Prostate gland (tissue), 2 donors: ENCODE results near the gene ADAT2. TPM values are rescaled to one million over a fixed set of nuclear protein-coding genes. Genes with fewer than 3 reads are reported as not detected.

Experiments
- DNase-seq: peaks from one replicate; pipeline ENCODE4 v3.0.0-alpha.2; 2019; ENCODE audit warnings: low spot score
- H3K27ac ChIP-seq, 2 donors: fragments of 200-600 bp; sonication (generic); 2 replicates each; pipeline ENCODE4 v1.5.1; 2017 to 2019
- H3K27me3 ChIP-seq: fragments of 200-600 bp; sonication (generic); replicated peaks from 2 replicates; pipeline ENCODE4 v1.5.1; 2019; ENCODE audit not compliant: insufficient read depth
- H3K36me3 ChIP-seq, 2 donors: fragments of 200-600 bp; sonication (generic); 1 replicate in 1 of 2; 2 replicates in 1 of 2; pipeline versions ENCODE4 v1.5.1 to v1.8.1; 2017 to 2019
- H3K4me1 ChIP-seq: fragments of 200-600 bp; sonication (generic); replicated peaks from 2 replicates; pipeline ENCODE4 v1.5.1; 2019
- H3K4me3 ChIP-seq, 2 donors: fragments of 200-600 bp; sonication (generic); 2 replicates each; pipeline ENCODE4 v1.5.1; 2017 to 2019
- H3K9me3 ChIP-seq: fragments of 200-600 bp; sonication (generic); 2 replicates; pipeline ENCODE4 v1.5.1; 2017
- CTCF ChIP-seq, 4 experiments: fragments of 200-600 bp in 2 of 4; fragments of 450-650 bp in 2 of 4; sonication (generic) in 2 of 4; IDR thresholded peaks; 1 replicate in 3 of 4; 2 replicates in 1 of 4; pipeline ENCODE4 v1.5.1; 2016 to 2019; ENCODE audit warnings: antibody characterized with exemption in 4 of 4, mild to moderate bottlenecking in 2 of 4, moderate library complexity in 2 of 4
- POLR2A ChIP-seq: fragments of 450-650 bp; IDR thresholded peaks from one replicate; pipeline ENCODE4 v1.6.1; 2016; ENCODE audit warnings: antibody characterized with exemption, mild to moderate bottlenecking
- POLR2AphosphoS5 ChIP-seq: sonication (generic); formaldehyde crosslinking; IDR thresholded peaks from one replicate; pipeline ENCODE4 v1.6.1; 2017; ENCODE audit warnings: antibody characterized with exemption
- WGBS: methylation state at CpG from one replicate; pipeline ENCODE4 v1.1.5; 2018; 5-methylcytosine and 5-hydroxymethylcytosine counted together
- intact Hi-C: fragments of 100-400 bp; cut with DNase I; formaldehyde crosslinking; loops from one replicate; pipeline ENCODE4 v1.14.2; 2022
- total RNA-seq, 2 donors: library from RNA; depleted of rRNA; stranded (reverse); fragments of >200 nt; gene quantifications; one replicate each; pipeline ENCODE4 v1.1.0, GENCODE V29; 2016

ADAT2 gene
- 1 to 10 TPM; 3.2 to 4.2 TPM for total RNA-seq

DNA sequence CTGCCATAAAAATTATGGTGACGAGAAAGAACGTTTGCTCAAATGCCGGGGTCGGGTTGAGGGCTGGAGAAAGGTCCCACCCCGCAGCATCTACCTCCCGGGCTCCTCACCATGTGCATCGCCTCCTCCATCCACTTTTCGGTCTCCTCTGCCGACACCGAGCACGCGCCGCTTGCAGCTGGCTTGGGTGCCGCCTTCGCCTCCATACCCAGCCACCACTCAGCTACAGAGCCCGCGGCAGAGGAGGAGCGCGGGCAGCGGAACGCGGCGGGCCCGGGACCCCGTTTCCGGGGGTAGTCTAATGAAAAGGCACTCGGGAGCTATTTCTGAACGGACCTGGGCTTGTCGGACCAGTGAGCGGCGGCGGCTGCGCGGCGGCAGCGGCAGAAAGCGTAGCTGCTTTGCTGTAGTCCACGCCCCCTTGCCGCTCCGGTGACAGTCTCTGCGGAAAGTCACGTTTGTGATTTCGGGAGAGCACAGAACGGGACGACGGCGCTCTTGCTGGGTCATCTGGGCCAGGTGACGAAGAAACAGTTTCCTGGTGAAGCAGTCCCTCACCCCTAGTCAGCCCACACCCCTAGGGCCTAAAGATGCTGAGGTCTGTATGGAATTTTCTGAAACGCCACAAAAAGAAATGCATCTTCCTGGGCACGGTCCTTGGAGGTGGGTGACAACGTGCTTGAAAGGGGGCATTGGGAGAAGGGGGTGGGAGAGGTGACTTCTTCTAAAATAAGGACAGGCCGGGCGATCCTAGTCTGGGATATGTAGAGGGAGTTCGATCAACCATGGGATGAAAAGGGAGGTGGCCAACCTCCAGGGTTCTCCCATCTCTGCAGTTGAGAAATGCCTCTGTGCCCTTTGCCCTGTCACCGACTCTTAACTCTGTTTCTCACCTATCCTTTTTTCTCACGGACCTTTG, at the start of gene ADAT2, which contains the start of gene PEX3:
Gene ADAT2, minus strand, starts transcription at position 243 of the 919 bp plus-strand sequence. Its CDS starts 37 bp downstream, at position 206.
Gene PEX3, plus strand, starts transcription at position 353 of the 919 bp plus-strand sequence. Its CDS starts 238 bp downstream, at position 591.
- H3K27me3 ChIP-seq = no peaks in the 10 kb centered on the region
- peak within 1 kb of the TSS; percentile 63 to 76 for H3K27ac ChIP-seq
- peak within 1 kb of the TSS; percentile 48 to 69 for H3K4me3 ChIP-seq
- DNase-seq = peak; percentile 88
- TF ChIP-seq POLR2A (peak; percentile 62), CTCF (IDR thresholded peaks at IDR 0.05) (peak in 2 of 4 experiments; percentile 7 to 23), POLR2AphosphoS5 (peak; percentile 92)
- no peaks in the 10 kb centered on the region for H3K36me3 ChIP-seq
- WGBS = under 1% methylated on average over 43 of the region's 56 CpGs
- H3K9me3 ChIP-seq = no peaks in the 10 kb centered on the region
- intact Hi-C loops = no loop called here
- H3K4me1 ChIP-seq = peaks cover 3% of the 10 kb centered on the region

- Histone ChIP-seq H3K27me3 (no peaks in the 10 kb centered on the region), H3K4me3 (no peak overlapping the region), H3K27ac (no peak overlapping the region), H3K9me3 (no peaks in the 10 kb centered on the region), H3K4me1 (no peaks in the 10 kb centered on the region), H3K36me3 (no peaks in the 10 kb centered on the region)
- WGBS = 64% methylated on average over 4 of the region's 4 CpGs
- no peak for DNase-seq
- TF ChIP-seq POLR2A = no peak
- TF ChIP-seq CTCF (IDR thresholded peaks at IDR 0.05) = no peak
- TF ChIP-seq POLR2AphosphoS5 = no peak
- intact Hi-C loops = no loop called here
Observed at GRCh38 chr6:143498428-143498827, 47.9 kb upstream of the ADAT2 start.

DNA sequence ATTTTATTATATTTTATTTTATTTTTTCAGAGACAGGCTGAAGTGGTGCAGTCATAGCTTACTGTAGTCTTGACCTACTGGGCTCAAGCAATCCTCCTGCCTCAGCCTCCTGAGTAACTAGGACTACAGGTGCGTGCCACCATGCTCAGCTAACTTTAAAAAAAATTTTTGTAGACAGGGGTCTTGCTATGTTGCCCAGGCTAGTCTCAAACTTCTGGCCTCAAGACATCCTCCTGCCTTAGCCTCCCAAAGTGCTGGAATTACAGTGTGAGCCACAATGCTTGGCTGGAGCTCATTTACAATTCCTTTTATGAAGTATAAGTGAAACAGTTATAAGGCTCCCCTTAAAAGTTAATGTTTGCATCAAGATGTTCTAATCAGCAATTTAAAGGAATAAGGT, 46.5 kb upstream of the ADAT2 start:
- intact Hi-C loops = no loop called here
- no peaks in the 10 kb centered on the region for H3K36me3 ChIP-seq

GRCh38 chr6:143490775-143491174, 40.3 kb upstream of the ADAT2 start:
- Histone ChIP-seq H3K4me3 (no peak overlapping the region), H3K27me3 (no peaks in the 10 kb centered on the region), H3K27ac (no peak overlapping the region), H3K36me3 (no peaks in the 10 kb centered on the region), H3K9me3 (no peaks in the 10 kb centered on the region), H3K4me1 (no peaks in the 10 kb centered on the region)
- TF ChIP-seq POLR2AphosphoS5 (no peak), POLR2A (no peak), CTCF (IDR thresholded peaks at IDR 0.05) (no peak)
- no peak for DNase-seq
- 90% methylated on average over 8 of the region's 8 CpGs for WGBS
- intact Hi-C loops = no loop called here

More for the DNA sequence above, 46.5 kb upstream of the ADAT2 start:
- Histone ChIP-seq H3K27me3 (no peaks in the 10 kb centered on the region), H3K27ac (no peak overlapping the region), H3K9me3 (no peaks in the 10 kb centered on the region), H3K4me1 (no peaks in the 10 kb centered on the region), H3K4me3 (no peak overlapping the region)
- WGBS = 100% methylated on average over 1 of the region's 1 CpG
- no peak for TF ChIP-seq CTCF (IDR thresholded peaks at IDR 0.05)
- no peak for TF ChIP-seq POLR2A
- no peak for TF ChIP-seq POLR2AphosphoS5
- DNase-seq = no peak
